GM12892 (cell line): ENCODE measurements around the gene BEAN1.

Source experiments
- DNase-seq: peaks from one replicate; pipeline ENCODE4 v3.0.0; 2011; ENCODE audit not compliant: insufficient read length
- FAIRE-seq: peaks from 2 replicates; lab custom pipeline; 2011; peaks lifted over from hg19 to GRCh38; lab: Jason Lieb, UNC
- POLR2A ChIP-seq: IDR thresholded peaks from 2 replicates; pipeline ENCODE4 v1.6.1; 2011; ENCODE audit warnings: low read depth, low read length, control low read depth
- POLR2AphosphoS5 ChIP-seq: IDR thresholded peaks from 2 replicates; pipeline ENCODE4 v1.6.1; 2011; ENCODE audit warnings: low read depth, low read length, control low read depth
- TAF1 ChIP-seq: IDR thresholded peaks from 2 replicates; pipeline ENCODE4 v1.6.1; 2011; ENCODE audit warnings: low read depth, mild to moderate bottlenecking, control low read depth, low read length, borderline replicate concordance

Gene BEAN1

DNA sequence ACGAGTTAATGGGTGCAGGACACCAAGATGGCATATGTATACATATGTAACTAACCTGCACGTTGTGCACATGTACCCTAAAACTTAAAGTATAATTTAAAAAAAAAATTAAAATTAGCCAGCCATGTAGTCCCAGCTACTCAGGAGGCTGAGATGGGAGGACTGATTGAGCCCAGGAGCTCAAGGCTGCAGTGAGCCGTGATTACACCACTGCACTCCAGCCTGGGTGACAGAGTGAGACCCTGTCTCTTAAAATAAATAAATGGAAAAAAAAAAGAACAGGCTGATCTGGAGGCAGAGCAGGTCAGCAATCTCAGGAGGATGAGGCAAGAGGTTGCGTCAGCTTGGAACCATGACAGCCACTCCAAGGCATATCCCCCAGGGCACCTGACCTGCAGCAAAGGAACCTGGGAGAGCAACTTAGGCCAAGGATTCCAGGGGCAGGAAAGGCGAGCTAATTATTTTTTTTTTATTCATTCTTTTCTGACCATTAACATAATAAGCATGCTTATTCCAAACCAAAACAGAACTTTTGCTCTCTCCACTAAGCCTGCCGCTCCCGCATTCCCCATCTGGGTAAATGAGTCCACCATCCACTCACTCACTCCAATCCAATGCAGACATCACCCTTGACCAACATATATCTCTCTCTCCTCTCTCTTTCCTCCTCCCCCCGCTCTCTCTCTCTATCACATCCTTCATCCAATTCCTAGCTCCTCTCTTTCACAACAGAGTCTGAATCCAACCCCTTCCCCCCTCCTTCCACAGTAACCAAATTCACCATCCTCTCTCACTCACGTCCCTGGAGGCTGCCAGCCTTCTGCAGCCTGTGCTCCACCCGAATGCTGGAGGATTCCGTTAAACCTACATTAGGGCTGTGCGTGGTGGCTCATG, 75.2 kb downstream of the BEAN1 start:
- TF ChIP-seq POLR2AphosphoS5 (no peak), POLR2A (no peak), TAF1 (no peak)
- DNase-seq (no peak), FAIRE-seq (no peak)

DNA sequence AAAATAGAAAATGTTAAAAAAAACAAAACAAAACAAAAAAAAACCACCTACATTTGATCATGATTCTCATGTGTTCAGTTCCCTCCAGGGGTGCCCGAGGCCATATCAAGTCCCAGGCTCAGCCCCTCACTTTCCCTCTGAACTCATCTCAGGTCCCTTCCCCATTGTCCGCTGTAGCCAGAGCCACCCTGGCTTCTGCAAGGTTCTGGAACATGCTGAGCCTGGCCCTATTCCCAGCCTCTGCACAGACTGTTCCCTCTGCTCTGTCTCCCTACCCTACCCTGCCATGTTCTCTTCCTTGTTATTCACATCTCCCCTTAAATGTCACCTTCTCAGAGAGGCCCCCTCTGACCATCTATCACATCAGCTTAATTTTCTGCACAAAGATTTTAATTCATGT, 75.9 kb downstream of the BEAN1 start:
- TF ChIP-seq POLR2A (no peak), POLR2AphosphoS5 (no peak), TAF1 (no peak)
- DNase-seq (no peak), FAIRE-seq (no peak)

DNA sequence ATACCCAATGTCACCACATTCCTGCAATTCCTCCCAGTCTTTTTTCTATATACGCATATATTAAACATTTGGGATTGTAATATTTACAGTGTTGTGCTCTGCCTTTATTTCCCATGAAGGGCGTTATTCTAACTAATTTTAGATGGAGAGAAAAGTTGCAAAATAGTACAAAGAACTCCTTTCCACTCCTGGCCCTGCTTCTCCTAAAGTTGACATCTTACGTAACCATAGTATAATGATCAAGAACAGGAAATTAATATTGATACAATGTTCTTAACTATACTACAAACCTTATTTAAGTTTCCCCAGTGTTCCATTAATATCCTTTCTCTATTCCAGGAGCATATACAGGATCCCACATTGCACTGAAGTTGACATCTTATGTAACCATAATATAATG, 76.5 kb downstream of the BEAN1 start:
- no peak for DNase-seq
- no peak for FAIRE-seq
- TF ChIP-seq TAF1 (no peak), POLR2A (no peak), POLR2AphosphoS5 (no peak)

DNA sequence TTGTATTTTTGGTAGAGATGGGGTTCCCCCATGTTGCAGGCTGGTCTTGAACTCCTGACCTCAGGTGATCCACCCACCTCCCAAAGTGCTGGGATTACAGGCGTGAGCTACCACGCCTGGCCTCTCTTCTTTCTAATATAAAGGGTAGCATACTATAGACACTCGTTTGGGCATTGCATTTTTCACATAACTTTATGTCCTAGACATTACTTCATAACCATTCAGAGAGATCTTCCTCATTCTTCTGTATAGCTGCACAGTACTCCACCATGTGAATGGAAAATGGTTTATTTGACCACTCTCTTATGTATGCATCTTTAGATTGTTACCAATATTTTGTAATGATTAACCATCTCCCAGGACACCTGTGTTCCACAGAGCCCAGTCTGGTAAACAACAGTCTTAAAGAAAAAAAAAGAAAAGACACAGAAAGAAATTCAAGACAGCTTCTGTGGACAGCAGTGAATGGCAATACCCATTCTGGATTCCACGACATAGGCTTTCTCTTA, 80.7 kb downstream of the BEAN1 start:
- TF ChIP-seq POLR2AphosphoS5 (no peak), POLR2A (no peak), TAF1 (no peak)
- DNase-seq (no peak), FAIRE-seq (no peak)

DNA sequence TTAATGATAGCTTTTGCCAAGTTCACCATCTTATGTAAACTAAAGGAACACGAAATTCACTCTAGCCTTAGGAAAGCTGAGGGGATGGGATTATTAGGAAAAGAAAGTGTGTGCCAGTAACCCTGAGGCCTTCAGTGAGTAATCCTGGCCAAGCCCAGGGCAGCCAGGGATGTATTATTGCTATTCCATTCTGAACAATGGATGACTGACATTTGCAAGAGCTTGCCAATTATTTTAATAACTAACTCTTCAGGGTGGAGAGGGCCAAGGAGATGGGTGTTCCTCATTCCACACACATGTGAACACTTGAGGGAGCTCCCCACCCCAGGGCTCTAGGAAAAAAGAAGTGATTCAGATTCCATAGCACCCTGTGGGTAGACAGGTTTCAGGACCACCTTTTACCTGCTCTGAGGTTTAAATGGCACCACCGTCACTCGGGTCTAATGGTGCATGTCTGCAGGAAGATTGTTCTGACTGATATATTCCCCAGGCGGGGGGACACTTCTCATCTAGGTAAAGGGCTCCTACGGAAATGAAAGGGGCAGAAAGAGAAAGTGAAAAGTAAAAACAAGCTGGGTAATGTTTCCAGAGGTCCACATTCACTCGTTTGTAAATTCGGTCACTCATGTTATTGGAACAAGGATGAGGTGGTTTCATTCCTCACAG, 81.3 kb downstream of the BEAN1 start:
- TF ChIP-seq POLR2A (no peak), POLR2AphosphoS5 (no peak), TAF1 (no peak)
- FAIRE-seq (no peak), DNase-seq (no peak)

DNA sequence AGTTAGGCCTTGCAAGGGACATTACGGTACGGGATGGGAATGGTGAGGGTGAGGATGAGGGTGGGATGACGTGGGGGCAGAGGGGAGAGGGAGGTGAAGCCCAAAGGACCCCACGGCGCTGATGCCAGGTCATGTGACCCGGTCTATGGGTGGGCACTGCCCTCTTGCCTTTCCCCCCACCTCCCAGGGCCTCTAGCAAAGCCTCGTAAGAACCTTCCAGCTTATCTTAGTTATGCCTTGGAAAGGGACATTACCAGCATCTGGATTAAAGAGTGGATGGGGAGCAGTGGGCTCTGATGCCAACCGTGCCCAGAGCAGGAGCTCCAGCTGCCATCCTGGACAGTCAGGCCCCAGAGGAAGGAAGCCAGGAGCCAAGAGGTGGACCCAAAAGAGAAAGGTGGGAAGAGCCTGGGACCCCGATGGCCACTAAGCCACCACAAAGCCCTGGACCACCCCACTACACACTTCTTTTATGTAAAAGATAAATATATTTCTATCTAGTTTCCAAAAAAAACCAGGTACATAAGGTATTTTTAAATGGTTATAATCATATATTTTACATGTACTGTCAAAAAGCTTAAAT, 81.9 kb downstream of the BEAN1 start:
- no peak for DNase-seq
- FAIRE-seq, result no peak

DNA sequence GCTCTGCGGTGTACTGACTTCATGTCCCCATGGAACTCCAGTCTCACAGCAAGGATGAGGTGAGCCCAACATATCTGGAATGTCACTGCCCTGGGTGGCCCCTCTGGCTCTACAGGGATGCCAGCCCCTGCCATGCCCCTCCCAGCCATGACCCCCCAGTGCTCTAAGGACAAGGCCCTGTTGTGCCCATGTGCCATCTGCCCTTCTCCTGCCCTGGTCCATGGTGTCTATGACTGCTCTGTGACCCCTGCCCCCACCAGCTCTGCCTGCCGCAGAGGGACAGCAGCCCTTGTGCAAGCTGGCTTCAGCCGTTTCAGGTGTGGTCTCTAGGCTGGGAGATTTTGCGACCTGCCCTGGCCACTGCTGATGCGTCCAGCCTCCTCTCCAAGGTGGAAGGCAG, 82.5 kb downstream of the BEAN1 start:
- DNase-seq (no peak), FAIRE-seq (no peak)
- no peak for TF ChIP-seq POLR2AphosphoS5

More for the DNA sequence above, 81.9 kb downstream of the BEAN1 start:
- TF ChIP-seq TAF1 (no peak), POLR2AphosphoS5 (no peak), POLR2A (no peak)

DNA sequence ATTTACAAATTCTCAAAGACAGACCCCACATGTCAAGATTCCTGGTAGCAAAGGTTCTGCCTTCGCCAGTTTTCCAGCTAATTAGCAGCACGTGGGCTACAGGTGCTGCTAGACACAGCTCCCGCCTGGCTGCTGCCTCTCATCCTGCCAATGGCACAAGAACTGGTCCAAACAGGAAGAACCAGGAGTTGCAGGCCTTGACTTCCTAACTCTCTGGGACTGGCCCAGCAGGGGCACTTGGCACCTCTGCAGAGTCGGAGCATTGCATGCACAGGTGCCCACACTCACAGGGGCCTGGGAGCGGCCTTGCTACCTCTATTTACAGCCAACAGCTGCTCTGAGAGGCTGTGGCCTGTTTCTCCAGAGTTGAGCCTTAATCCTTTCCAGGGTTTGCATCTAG, 83.2 kb downstream of the BEAN1 start:
- no peak for FAIRE-seq
- TF ChIP-seq TAF1 (no peak), POLR2AphosphoS5 (no peak), POLR2A (no peak)
- DNase-seq, result no peak

DNA sequence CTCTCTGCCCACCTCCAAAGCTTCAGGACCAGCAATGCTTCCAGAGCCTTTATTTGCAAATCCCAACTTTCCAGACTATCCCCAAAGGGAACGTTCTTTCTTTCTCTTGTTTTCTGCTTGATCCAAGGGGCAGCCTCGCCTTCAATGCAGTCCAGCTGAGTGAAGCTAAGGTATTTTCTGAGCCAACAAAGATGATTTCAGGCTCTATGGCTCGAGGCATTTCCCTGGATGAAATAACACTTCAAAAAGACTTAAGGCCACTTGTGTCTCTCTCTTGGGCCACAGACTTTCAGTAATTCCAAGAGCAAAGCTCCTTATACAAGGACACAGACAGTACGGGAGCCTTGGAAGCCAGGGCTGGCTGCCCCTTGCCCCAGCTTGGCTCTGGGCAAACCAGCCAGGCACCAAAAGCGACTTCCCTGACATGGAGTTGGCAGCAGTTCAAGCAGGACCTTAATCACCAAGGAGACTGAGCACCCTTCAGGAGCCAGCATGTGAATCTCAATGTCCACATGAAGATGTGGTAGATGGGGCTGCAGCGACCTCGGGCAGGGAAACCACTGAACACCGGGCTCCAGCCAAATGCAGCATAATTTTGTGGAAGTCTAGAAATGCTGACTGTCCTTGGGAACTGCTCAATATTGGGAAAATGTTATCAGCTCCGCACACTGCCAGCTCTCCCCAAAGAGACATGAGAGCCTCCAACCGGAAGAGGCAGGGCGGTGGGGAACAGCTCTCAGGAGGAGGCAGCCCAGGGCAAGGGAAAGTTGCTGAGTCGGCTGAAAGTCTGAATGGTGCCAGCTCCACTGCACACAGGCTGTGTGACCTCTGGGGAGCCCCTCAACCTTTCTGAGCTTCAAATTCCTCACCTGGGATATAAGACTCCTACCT, 83.9 kb downstream of the BEAN1 start:
- TF ChIP-seq TAF1, result no peak
- FAIRE-seq (no peak), DNase-seq (no peak)

DNA sequence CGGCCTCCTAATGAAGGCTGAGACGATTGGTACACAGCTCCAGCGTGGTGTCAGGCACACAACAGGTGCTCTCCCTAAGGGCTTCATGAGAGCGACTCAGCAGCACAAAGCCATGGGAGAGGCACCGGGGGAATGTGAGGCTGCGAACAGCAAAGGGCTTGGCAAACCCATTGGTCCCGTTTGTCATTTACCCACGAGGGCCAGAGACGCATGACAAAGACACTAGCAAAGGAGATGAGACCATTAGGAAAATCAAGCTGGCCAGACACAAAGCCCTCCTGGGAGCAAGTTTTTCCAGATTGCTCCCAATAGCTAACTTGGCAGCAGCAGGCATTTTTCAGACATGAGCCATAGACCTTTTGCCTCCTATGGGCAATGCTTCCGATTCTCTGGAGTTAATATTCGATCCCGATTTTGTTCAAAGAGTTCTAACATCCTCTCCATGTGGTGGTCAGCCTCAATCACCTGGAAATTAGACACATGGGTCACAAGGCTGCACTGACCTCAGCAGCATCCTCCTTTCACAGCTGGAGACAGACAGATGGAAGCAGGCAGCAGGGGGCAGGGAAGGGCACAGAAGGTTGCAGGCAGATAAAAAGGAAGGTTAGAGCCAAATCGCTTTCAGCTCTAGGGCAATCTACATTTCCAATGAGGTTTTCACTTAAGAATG, 84.6 kb downstream of the BEAN1 start:
- no peak for DNase-seq
- TF ChIP-seq POLR2AphosphoS5 (no peak), TAF1 (no peak), POLR2A (no peak)
- no peak for FAIRE-seq
